A549 (cell line): Measurements from ENCODE around the gene DACH1.

Experiments
- CHD2 ChIP-seq: fragments of 150-350 bp; IDR thresholded peaks from 2 replicates; pipeline ENCODE4 v1.6.1; 2014; ENCODE audit warnings: low read length; ENCODE audit not compliant: partially characterized antibody
- POLR2A ChIP-seq: IDR thresholded peaks from 2 replicates; pipeline ENCODE4 v1.6.1; 2012; ENCODE audit warnings: mild to moderate bottlenecking, low read length
- TF ChIP-seq, protein P1 (sequence below): fragments of 450-650 bp; IDR thresholded peaks from 2 replicates; pipeline ENCODE4 v1.6.1; 2014; ENCODE audit warnings: antibody characterized with exemption
- TF ChIP-seq, protein P2 (sequence below): fragments of >200 bp; sonication (Bioruptor Twin); formaldehyde crosslinking; IDR thresholded peaks from 3 replicates; pipeline ENCODE4 v1.5.1; 2016

DNA sequence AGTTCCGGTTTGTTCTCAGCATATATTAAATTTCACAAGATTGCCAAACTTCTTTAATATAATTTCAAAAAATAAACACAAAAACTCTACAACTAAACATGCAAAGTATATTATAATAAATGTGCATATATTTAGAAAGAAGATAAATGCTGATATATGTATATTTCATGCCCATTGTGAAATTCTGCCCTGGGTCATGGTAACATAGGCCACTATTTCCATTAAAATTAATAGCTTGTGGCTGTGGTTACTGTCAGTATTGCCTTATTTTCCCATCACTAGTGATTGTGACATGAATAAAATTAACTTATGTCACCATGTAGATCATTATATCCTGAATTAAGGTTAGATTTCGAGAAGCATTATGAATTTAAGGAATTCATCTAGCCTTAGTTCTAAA, 410.9 kb downstream of the DACH1 start:
- TF ChIP-seq, protein P1, sequence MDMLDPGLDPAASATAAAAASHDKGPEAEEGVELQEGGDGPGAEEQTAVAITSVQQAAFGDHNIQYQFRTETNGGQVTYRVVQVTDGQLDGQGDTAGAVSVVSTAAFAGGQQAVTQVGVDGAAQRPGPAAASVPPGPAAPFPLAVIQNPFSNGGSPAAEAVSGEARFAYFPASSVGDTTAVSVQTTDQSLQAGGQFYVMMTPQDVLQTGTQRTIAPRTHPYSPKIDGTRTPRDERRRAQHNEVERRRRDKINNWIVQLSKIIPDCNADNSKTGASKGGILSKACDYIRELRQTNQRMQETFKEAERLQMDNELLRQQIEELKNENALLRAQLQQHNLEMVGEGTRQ: no peak
- TF ChIP-seq, protein P2, sequence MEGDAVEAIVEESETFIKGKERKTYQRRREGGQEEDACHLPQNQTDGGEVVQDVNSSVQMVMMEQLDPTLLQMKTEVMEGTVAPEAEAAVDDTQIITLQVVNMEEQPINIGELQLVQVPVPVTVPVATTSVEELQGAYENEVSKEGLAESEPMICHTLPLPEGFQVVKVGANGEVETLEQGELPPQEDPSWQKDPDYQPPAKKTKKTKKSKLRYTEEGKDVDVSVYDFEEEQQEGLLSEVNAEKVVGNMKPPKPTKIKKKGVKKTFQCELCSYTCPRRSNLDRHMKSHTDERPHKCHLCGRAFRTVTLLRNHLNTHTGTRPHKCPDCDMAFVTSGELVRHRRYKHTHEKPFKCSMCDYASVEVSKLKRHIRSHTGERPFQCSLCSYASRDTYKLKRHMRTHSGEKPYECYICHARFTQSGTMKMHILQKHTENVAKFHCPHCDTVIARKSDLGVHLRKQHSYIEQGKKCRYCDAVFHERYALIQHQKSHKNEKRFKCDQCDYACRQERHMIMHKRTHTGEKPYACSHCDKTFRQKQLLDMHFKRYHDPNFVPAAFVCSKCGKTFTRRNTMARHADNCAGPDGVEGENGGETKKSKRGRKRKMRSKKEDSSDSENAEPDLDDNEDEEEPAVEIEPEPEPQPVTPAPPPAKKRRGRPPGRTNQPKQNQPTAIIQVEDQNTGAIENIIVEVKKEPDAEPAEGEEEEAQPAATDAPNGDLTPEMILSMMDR: no peak
- TF ChIP-seq POLR2A (no peak), CHD2 (no peak)
